Measurements from ENCODE around the gene RAB37. TPM values are rescaled to one million over a fixed set of nuclear protein-coding genes. Genes with fewer than 3 reads are reported as not detected.

The RAB37 gene
- total RNA-seq, 1 donor from 2014 or later: 0.32 TPM

DNA sequence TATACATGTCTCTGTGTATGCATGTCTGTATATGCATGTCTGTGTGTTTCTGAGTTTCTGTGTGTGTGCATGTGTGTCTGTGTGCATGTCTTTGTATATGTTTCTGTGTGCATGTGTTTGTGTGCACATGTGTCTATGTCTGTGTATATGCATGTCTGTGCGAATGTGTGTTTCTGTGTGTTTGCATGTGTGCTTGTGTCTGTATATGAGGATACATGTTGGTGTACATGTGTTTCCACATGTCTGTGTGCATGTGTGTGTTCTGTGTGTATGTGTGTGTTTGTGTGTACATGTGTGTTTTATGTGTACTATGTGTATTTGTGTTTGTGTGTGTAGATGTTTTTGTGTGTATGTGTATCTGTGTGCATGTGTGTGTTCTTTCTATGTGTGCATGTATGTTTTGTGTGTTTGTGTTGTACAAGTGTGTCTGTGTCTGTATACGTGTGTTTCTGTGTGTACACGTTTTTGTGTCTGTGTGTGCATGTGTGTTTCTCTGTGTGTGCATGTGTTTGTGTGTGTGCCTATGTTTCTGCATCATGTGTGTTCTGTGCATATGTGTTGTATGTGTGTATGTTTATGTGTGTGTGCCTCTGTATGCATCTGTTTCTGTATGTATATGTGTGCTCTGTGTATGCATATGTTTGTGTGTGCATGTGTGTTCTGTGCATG is 8.9 kb upstream of the RAB37 start:
- Histone ChIP-seq H3K27me3 (no peaks in the 10 kb centered on the region), H3K27ac (no peak overlapping the region), H3K4me1 (no peaks in the 10 kb centered on the region), H3K4me3 (no peak overlapping the region), H3K9me3 (no peaks in the 10 kb centered on the region), H3K36me3 (no peaks in the 10 kb centered on the region)
- DNase-seq (ENCODE audit: low spot score in 2 of 2): no peak
- intact Hi-C loops (cut with DNase I): no loop called here
- TF ChIP-seq, protein P1, sequence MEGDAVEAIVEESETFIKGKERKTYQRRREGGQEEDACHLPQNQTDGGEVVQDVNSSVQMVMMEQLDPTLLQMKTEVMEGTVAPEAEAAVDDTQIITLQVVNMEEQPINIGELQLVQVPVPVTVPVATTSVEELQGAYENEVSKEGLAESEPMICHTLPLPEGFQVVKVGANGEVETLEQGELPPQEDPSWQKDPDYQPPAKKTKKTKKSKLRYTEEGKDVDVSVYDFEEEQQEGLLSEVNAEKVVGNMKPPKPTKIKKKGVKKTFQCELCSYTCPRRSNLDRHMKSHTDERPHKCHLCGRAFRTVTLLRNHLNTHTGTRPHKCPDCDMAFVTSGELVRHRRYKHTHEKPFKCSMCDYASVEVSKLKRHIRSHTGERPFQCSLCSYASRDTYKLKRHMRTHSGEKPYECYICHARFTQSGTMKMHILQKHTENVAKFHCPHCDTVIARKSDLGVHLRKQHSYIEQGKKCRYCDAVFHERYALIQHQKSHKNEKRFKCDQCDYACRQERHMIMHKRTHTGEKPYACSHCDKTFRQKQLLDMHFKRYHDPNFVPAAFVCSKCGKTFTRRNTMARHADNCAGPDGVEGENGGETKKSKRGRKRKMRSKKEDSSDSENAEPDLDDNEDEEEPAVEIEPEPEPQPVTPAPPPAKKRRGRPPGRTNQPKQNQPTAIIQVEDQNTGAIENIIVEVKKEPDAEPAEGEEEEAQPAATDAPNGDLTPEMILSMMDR (IDR thresholded peaks at IDR 0.05): no peak

DNA sequence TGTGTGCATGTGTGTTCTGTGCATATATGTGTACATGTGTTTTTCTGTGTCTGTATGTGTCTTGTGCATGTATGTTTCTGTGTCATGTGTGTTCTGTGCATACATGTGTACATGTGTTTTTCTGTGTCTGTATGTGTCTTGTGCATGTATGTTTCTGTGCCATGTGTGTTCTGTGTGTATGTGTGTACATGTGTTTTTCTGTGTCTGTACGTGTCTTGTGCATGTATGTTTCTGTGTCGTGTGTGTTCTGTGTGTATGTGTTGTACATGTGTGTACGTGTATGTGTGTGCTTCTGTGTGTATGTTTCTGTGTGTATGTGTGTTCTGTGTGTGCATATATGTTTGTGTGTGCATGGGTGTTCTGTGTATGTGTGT is 8.4 kb upstream of the RAB37 start:
- H3K27ac ChIP-seq: no peak overlapping the region

DNA sequence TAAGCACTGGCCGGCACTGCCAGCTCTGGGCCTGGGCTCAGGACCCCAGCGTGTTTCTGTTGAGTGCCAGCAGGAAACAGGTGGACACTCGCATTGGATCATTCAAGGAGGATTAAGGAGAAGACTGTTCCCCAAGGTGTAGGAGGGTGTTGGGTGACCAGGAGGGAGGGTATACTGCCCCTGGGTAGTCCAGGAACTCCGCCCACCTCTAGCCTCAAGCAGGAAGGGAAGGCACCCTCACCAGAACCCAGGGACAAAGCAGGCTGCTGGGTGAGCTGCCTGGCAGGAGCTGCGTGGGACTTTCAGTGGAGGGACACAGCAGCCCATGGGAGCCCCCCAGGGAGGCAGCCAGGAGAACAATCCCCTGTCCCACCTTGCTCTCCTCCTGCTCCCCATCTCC is 7.7 kb upstream of the RAB37 start:
- Histone ChIP-seq H3K9me3 (no peaks in the 10 kb centered on the region), H3K36me3 (no peaks in the 10 kb centered on the region), H3K27ac (no peak overlapping the region), H3K4me1 (no peaks in the 10 kb centered on the region), H3K4me3 (no peak overlapping the region), H3K27me3 (no peaks in the 10 kb centered on the region)
- no peak for DNase-seq (ENCODE audit: low spot score in 2 of 2)
- intact Hi-C loops (cut with DNase I): no loop called here
- TF ChIP-seq, protein P1 (IDR thresholded peaks at IDR 0.05): no peak

More for the DNA sequence above, 8.4 kb upstream of the RAB37 start:
- TF ChIP-seq, protein P1 (IDR thresholded peaks at IDR 0.05): no peak
- intact Hi-C loops (cut with DNase I): no loop called here
- Histone ChIP-seq H3K9me3 (no peaks in the 10 kb centered on the region), H3K27me3 (no peaks in the 10 kb centered on the region), H3K4me1 (no peaks in the 10 kb centered on the region), H3K4me3 (no peak overlapping the region), H3K36me3 (no peaks in the 10 kb centered on the region)
- no peak for DNase-seq (ENCODE audit: low spot score in 2 of 2)

DNA sequence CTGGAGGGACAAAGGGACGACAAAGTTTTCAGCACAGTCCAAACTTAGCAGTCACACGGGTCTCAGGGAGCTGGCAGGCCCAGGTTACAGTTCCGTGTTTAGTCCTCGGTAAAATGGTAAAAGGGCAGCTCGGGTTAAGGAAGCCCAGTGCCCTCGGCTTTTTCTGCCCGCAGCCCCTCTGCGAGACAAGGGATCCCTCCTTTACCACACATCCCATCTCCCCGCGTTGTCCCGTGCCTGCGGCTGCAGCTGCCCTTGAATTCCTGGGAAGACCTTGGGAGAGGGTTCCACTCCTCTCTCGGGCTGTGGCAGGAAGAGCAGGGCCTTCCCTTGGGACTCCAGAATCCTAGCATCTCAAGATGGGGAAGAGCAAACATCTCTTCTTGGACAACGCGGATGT is 7.2 kb upstream of the RAB37 start:
- no peak for DNase-seq (ENCODE audit: low spot score in 2 of 2)
- intact Hi-C loops (cut with DNase I): no loop called here

DNA sequence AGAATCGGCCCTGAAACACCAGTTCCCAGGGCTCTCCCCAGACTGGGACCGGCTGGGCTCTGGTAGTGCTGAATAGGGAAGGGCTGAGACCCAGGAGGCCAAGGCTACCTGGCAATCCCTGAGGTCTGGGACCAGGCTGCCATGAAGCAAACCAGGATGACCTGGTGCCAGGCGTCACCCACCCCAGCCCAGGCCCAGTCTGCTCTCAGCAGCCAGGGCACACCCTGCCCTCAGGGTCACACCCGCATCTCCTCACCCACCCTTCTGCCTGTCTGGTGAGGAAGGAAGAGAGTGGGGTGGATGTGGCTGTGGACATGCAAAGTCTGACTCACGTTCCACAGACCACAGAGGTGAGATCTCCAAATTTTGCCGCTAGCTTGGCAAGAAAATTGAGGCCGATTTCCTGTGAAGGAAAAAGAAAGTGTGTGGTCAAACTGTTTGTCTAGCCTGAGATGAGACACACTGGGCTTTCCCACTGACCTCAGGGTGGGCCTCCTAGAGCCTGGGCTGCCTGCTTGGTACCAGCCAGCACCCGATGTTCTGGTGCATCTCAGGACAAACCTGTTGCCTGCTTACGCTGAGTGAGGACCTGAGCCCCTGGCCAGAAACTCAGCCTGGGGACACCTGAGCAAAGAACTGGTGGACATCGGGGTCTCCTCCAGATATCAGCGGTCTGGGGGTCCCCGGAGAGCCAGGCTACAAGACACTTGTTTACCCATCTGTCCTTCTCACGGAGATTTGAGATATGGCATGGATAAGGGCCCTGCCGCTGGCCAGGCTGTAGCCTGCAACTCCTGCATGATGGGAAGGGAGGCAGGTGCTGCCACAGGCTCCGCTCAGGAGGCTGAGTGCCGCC is 6.3 kb upstream of the RAB37 start:
- no peaks in the 10 kb centered on the region for H3K36me3 ChIP-seq
- no peak overlapping the region for H3K27ac ChIP-seq
- intact Hi-C loops (cut with DNase I): no loop called here
- TF ChIP-seq, protein P1 (IDR thresholded peaks at IDR 0.05): no peak
- H3K27me3 ChIP-seq: no peaks in the 10 kb centered on the region
- no peaks in the 10 kb centered on the region for H3K4me1 ChIP-seq
- no peak for DNase-seq (ENCODE audit: low spot score in 2 of 2)
- no peak overlapping the region for H3K4me3 ChIP-seq
- H3K9me3 ChIP-seq: no peaks in the 10 kb centered on the region

More for the DNA sequence above, 7.2 kb upstream of the RAB37 start:
- H3K27ac ChIP-seq: no peak overlapping the region
- TF ChIP-seq, protein P1 (IDR thresholded peaks at IDR 0.05): no peak
- no peaks in the 10 kb centered on the region for H3K9me3 ChIP-seq
- H3K4me3 ChIP-seq: no peak overlapping the region
- H3K4me1 ChIP-seq: no peaks in the 10 kb centered on the region
- H3K27me3 ChIP-seq: no peaks in the 10 kb centered on the region
- no peaks in the 10 kb centered on the region for H3K36me3 ChIP-seq

Measured in ascending aorta (tissue), 2 donors.